Measurements from ENCODE around the gene RGL1. TPM values are rescaled to one million over a fixed set of nuclear protein-coding genes. Genes with fewer than 3 reads are reported as not detected.

Gene RGL1
- total RNA-seq, 1 experiment from 2014 or later: 28.2 TPM

- Histone ChIP-seq H3K4me1 (replicated peaks) (peaks cover 32% of the 10 kb centered on the region), H3K27ac (peak overlapping the region; percentile 77), H3K27me3 (replicated peaks) (no peaks in the 10 kb centered on the region), H3K4me3 (no peak overlapping the region), H3K36me3 (no peaks in the 10 kb centered on the region), H3K9me3 (replicated peaks) (no peaks in the 10 kb centered on the region)
- peak; percentile 62 to 83 for DNase-seq (ENCODE audit: low read depth in 1 of 2, low spot score in 2 of 2)
Observed at GRCh38 chr1:183871142-183871541, 66.2 kb downstream of the RGL1 start.

DNA sequence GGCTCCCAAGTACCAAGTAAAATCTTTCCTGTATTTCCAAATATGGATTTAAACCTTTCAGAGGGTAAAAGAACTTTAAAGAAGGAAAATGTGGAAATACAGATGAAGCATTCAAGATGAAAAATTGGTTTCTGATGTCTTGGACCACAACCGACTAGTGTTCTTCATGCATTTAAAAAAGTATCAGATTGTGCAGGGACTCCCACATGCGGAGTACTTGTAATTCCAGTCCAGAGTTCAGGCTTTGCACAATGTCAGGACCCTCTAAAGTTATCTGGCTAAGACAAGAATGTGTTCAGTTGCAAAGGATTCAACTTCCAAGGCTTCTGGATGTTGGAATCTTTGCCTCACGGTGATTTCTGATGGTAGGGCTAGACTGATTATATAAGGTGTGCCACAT, 66.7 kb downstream of the RGL1 start:
- no peaks in the 10 kb centered on the region for H3K36me3 ChIP-seq
- H3K4me3 ChIP-seq: no peak overlapping the region
- H3K27ac ChIP-seq: peak overlapping the region; percentile 77
- no peaks in the 10 kb centered on the region for H3K27me3 ChIP-seq (replicated peaks)
- DNase-seq (ENCODE audit: low read depth in 1 of 2, low spot score in 2 of 2): no peak
- peaks cover 36% of the 10 kb centered on the region for H3K4me1 ChIP-seq (replicated peaks)
- no peaks in the 10 kb centered on the region for H3K9me3 ChIP-seq (replicated peaks)

GRCh38 chr1:183872403-183872802, 67.5 kb downstream of the RGL1 start:
- no peaks in the 10 kb centered on the region for H3K27me3 ChIP-seq (replicated peaks)
- no peaks in the 10 kb centered on the region for H3K36me3 ChIP-seq
- no peak overlapping the region for H3K4me3 ChIP-seq
- H3K9me3 ChIP-seq (replicated peaks): no peaks in the 10 kb centered on the region
- H3K27ac ChIP-seq: peak overlapping the region; percentile 77
- peak in 1 of 2 experiments; percentile 54 for DNase-seq (ENCODE audit: low read depth in 1 of 2, low spot score in 2 of 2)
- peaks cover 44% of the 10 kb centered on the region for H3K4me1 ChIP-seq (replicated peaks)

DNA sequence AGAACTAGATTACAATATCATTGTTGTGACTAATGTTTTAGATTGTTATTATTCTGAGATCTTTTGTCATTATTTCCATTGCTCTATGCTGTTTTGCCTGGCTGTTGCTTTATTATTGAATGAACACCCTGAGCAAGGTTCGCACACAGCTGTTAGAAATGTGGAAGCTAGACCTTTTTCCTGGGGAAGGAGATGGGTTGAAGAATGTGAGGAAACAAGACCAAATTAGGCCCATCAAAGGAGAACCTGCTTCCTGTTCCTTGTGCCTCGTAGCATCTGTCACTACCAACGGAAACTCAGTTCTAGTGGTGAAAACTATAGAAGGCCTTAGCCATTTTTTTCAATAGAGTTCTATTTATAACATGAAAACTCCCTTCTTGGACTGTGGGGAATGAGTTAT, 68.7 kb downstream of the RGL1 start:
- Histone ChIP-seq H3K9me3 (replicated peaks) (no peaks in the 10 kb centered on the region), H3K4me3 (no peak overlapping the region), H3K4me1 (replicated peaks) (peaks cover 50% of the 10 kb centered on the region), H3K27me3 (replicated peaks) (no peaks in the 10 kb centered on the region), H3K36me3 (0 out of 2 replicates have a peak, but pooled peaks cover 2% of the 10 kb centered on the region), H3K27ac (no peak overlapping the region)
- DNase-seq (ENCODE audit: low read depth in 1 of 2, low spot score in 2 of 2): no peak

GRCh38 chr1:183876309-183876708, 71.4 kb downstream of the RGL1 start:
- Histone ChIP-seq H3K4me1 (replicated peaks) (peaks cover 59% of the 10 kb centered on the region), H3K4me3 (no peak overlapping the region), H3K36me3 (peaks cover 2% of the 10 kb centered on the region; the same call in 1 of the 2 replicates), H3K27ac (no peak overlapping the region), H3K9me3 (replicated peaks) (no peaks in the 10 kb centered on the region), H3K27me3 (replicated peaks) (no peaks in the 10 kb centered on the region)
- no peak for DNase-seq (ENCODE audit: low read depth in 1 of 2, low spot score in 2 of 2)

DNA sequence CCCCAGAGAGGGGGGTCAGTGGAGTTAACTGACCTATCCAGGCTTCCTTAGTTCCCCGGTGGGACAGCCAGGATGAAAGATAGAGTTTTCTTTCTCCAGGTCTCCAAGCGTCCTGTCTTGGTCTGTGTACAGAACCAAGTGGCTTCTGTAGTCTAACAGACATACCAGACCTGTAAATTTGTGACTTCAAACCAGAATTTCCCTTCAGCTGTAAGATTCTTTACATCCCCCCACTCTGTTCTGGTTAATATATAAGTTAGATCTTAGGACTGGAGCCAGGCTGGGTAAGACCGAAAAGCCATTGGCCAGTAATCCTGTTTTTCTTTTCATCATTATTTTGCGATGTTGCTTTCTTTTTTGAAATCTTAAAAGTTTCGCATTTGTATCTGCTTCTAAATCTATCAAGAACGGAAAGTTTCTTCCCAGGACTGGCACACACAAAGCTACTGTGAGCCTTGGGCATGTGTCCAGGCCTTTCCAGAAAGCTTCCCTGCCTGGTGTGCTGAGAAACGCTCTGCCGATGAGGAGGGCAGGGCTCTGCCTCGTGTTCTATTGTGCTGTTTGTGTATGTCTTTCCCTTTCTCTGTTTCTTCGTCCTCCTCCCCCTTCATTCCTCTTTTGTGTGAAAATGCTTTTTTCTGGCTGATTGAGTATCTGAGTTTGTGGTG, 72.3 kb downstream of the RGL1 start:
- peaks cover 59% of the 10 kb centered on the region for H3K4me1 ChIP-seq (replicated peaks)
- H3K27ac ChIP-seq: peak overlapping the region; percentile 67
- peaks cover 4% of the 10 kb centered on the region; the same call in 1 of the 2 replicates for H3K36me3 ChIP-seq
- H3K4me3 ChIP-seq: peak overlapping the region; percentile 0; the same call in 1 of the 2 replicates
- no peaks in the 10 kb centered on the region for H3K27me3 ChIP-seq (replicated peaks)
- DNase-seq (ENCODE audit: low read depth in 1 of 2, low spot score in 2 of 2): peak; percentile 61 to 65
- H3K9me3 ChIP-seq (replicated peaks): no peaks in the 10 kb centered on the region

- H3K4me3 ChIP-seq: no peak overlapping the region
- H3K4me1 ChIP-seq (replicated peaks): peaks cover 59% of the 10 kb centered on the region
- H3K36me3 ChIP-seq: peaks cover 14% of the 10 kb centered on the region
- no peak overlapping the region for H3K27ac ChIP-seq
- H3K9me3 ChIP-seq (replicated peaks): no peaks in the 10 kb centered on the region
- no peak for DNase-seq (ENCODE audit: low read depth in 1 of 2, low spot score in 2 of 2)
- no peaks in the 10 kb centered on the region for H3K27me3 ChIP-seq (replicated peaks)
Observed at GRCh38 chr1:183879494-183879893, 74.6 kb downstream of the RGL1 start.

DNA sequence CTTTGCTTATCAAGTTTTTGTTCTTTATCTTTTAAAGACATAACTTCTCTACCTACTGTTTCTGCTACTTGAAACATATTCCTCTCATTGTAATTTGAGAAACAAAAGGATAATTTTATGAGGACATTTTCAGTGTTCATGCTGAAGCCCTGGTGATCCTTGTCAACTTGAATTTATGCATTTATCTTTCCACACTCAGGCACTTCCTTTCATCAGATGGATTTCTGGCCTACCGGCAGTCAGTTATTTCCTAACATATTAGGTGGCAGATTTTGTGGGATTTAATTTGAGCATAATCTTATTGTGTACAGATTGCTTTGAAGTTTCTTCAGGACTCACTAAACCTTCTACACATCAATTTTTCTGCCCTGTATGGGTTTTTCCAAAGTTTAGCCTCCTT, 75.0 kb downstream of the RGL1 start:
- Histone ChIP-seq H3K4me1 (replicated peaks) (peaks cover 59% of the 10 kb centered on the region), H3K36me3 (peaks cover 19% of the 10 kb centered on the region), H3K9me3 (replicated peaks) (no peaks in the 10 kb centered on the region), H3K4me3 (no peak overlapping the region), H3K27me3 (replicated peaks) (no peaks in the 10 kb centered on the region), H3K27ac (no peak overlapping the region)
- no peak for DNase-seq (ENCODE audit: low read depth in 1 of 2, low spot score in 2 of 2)

DNA sequence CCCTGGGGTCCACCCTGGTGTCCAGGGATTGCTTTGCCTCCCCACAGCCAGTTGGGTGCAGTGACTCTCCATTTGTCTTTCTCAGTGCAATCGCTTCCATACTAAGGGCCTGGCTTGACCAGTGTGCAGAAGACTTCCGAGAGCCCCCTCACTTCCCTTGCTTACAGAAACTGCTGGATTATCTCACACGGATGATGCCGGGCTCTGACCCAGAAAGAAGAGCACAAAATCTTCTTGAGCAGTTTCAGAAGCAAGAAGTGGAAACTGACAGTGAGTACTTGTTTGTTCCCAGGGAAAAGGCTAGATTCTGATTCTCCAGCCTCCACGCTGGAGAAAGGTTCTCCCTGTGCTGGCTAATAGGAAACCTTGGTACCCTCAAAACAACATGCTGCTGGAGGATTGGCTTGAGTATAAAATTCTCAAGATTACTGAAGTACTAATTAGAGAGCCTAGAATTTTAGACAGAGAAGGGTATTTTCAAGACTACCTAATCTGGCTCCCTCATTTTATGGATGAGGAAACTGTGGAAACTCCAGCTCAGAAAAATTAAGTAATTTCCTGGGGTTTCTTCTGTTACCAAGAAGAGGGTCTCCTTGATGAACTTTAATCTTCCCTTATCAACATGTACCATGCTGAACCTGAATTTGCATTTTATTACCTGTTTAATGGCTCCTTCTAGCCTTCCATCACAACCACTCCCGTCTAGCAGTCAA, 75.8 kb downstream of the RGL1 start:
- Histone ChIP-seq H3K4me1 (replicated peaks) (peaks cover 59% of the 10 kb centered on the region), H3K4me3 (no peak overlapping the region), H3K36me3 (peaks cover 25% of the 10 kb centered on the region), H3K27me3 (replicated peaks) (no peaks in the 10 kb centered on the region), H3K27ac (peak overlapping the region; percentile 46; the same call in 1 of the 2 replicates), H3K9me3 (replicated peaks) (no peaks in the 10 kb centered on the region)
- DNase-seq (ENCODE audit: low read depth in 1 of 2, low spot score in 2 of 2): no peak

DNA sequence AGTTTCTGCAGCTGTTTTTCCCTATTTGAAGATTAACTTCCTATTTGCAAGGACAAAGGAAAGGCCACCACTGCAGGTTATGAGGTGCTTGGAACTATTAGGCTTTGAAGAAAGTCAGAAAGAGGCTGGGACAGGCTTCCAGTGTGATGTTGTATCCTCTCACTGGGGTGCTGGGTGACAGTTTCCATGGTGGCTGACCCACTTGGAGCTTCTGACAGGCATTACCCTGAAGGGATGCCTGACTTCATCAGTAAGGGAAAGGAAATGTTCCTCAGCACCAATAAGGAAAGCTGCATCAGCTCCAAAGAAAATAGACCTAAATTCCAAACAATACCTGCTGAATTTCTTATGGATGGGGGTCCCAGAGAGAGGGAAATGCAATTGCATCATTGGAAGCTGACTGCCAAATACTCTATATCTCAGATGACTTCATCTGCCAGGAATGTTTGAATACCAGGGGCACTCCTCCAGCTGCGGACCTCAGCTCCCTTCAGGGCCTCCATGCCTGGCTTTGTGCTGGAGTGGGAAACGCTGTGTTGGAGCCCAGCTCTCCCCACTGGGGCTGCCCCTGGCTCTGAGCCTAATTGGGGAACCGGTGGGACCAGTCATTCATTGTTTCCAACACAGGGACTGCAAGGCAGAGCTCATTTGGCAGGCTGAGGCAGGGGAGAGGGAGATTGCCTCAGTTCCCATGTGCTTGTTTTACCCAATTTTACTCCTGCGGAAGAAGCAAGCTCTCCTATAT, 76.6 kb downstream of the RGL1 start:
- peak overlapping the region; percentile 46 for H3K27ac ChIP-seq
- peak; percentile 90 to 92 for DNase-seq (ENCODE audit: low read depth in 1 of 2, low spot score in 2 of 2)
- H3K36me3 ChIP-seq: peaks cover 27% of the 10 kb centered on the region
- H3K4me1 ChIP-seq (replicated peaks): peaks cover 53% of the 10 kb centered on the region
- H3K4me3 ChIP-seq: no peak overlapping the region
- no peaks in the 10 kb centered on the region for H3K9me3 ChIP-seq (replicated peaks)
- no peaks in the 10 kb centered on the region for H3K27me3 ChIP-seq (replicated peaks)

DNA sequence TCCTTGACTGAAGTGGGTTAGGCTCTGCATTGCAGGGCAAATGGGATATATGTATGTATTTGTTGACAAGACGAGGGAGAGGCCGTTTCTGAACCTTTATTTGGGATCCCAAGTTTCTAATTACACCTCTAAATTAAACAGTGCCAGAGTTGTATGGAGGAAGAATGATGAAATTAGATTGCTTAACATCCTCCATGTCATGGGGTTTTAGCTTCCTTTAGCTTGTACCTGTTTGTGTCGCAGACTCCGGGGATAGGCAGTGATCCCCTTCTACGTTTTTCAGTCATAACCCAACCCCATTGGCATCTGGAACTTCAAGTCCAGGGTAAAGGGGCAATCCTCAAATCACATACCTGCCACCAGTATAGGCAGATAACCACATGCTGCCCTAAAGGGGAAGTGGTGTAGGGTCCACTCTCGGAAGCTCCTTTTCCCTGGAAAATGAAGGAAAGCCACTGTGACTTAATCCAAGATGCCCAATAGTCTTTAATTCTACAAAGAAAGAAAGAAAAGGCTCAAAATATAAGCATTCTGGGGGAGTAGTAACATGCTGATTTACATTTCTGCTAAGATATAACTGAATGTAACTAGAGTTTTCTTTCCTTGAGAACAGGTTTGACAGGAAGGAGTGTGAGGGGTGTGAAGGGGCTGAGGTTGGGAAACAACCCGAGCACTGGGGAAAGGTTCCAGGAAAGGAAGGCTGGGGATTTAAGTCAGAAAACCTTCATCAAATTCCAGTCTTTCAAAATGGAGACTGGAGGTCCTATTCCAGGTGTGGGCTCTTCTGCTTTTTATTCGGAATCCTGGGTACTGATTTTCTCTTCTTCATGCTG, 77.6 kb downstream of the RGL1 start:
- DNase-seq (ENCODE audit: low read depth in 1 of 2, low spot score in 2 of 2): no peak
- peak overlapping the region; percentile 46 for H3K27ac ChIP-seq

DNA sequence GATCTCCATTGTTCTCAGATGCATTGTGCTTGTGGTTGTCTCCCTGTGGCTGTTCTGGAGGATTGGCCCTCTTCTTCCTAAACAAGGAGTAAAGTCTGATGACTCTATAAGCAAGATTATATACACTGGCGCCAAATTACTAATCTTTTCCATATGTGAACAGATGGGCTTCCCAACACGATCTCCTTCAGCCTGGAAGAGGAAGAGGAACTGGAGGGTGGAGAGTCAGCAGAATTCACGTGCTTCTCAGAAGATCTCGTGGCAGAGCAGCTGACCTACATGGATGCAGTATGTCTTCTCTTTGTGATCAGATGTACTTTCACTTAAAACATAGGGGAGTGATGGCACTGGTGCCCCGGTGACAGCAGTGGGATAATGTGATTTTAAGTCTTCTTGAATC, 78.7 kb downstream of the RGL1 start:
- Histone ChIP-seq H3K9me3 (replicated peaks) (no peaks in the 10 kb centered on the region), H3K4me1 (replicated peaks) (peaks cover 47% of the 10 kb centered on the region), H3K4me3 (no peak overlapping the region), H3K36me3 (peaks cover 39% of the 10 kb centered on the region), H3K27me3 (replicated peaks) (no peaks in the 10 kb centered on the region), H3K27ac (no peak overlapping the region)
- peak in 1 of 2 experiments; percentile 18 for DNase-seq (ENCODE audit: low read depth in 1 of 2, low spot score in 2 of 2)

More for the DNA sequence above, 77.6 kb downstream of the RGL1 start:
- H3K36me3 ChIP-seq: peaks cover 32% of the 10 kb centered on the region
- H3K4me3 ChIP-seq: no peak overlapping the region
- H3K4me1 ChIP-seq (replicated peaks): peaks cover 43% of the 10 kb centered on the region
- no peaks in the 10 kb centered on the region for H3K9me3 ChIP-seq (replicated peaks)
- no peaks in the 10 kb centered on the region for H3K27me3 ChIP-seq (replicated peaks)

DNA sequence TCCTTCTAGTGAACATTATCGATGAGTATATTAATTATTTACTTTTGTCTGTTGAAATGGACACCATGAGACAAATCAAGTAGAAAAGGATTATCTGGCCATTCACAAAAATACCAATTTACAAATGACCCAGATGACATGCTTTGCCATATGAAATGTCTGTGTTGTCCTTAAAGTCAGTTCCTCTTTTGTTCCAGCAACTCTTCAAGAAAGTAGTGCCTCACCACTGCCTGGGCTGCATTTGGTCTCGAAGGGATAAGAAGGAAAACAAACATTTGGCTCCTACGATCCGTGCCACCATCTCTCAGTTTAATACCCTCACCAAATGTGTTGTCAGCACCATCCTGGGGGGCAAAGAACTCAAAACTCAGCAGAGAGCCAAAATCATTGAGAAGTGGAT, 79.6 kb downstream of the RGL1 start:
- Histone ChIP-seq H3K27me3 (replicated peaks) (no peaks in the 10 kb centered on the region), H3K4me3 (no peak overlapping the region), H3K4me1 (replicated peaks) (peaks cover 45% of the 10 kb centered on the region), H3K9me3 (replicated peaks) (no peaks in the 10 kb centered on the region), H3K27ac (no peak overlapping the region), H3K36me3 (peaks cover 49% of the 10 kb centered on the region)
- no peak for DNase-seq (ENCODE audit: low read depth in 1 of 2, low spot score in 2 of 2)

Data from SJSA1 (cell line).